Measurements from ENCODE around the gene PET117.
"Not testable (repeated sequence)": the region's sequence is repeated elsewhere in the genome, so short reads cannot be mapped to it uniquely, and the experiment has no call there.

PET117 gene

DNA sequence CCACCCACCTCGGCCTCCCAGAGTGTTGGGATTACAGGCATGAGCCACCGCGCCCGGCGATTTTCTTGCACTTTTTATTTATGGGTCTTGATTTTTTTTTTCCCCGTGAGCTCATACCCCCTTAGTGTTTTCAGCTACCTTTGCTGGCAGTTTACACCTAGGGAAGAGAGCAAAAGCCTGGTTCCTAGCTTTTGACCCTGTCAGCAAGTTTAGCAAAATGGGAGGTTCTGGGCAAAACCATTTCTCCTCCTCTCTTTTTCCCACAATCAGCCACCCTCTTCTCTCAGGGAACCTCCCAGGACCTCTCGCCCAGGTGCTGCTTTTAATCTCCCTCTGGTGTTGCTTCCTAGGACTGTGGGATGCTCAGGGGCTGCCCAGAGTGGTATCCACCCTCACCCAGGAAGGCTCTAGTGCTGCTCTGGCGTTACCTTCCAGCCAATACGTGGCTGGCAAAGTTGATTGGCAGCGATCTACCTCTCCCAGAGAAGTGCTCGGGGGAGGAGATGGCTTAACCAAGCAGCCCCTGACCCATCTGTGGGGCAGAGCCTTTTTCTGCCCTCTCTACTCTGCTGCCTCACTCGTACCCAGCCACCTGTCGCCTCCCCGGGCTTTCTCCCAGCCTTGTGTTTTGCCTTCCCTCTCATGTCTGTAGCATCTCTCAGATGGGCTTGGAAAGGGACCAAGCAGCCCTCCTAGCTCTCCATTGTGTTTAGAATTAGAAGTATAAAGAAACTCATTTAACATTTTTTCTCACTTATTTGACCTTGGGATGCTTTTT is 37.4 kb downstream of the PET117 start (continued):
- TF ChIP-seq, protein P1, sequence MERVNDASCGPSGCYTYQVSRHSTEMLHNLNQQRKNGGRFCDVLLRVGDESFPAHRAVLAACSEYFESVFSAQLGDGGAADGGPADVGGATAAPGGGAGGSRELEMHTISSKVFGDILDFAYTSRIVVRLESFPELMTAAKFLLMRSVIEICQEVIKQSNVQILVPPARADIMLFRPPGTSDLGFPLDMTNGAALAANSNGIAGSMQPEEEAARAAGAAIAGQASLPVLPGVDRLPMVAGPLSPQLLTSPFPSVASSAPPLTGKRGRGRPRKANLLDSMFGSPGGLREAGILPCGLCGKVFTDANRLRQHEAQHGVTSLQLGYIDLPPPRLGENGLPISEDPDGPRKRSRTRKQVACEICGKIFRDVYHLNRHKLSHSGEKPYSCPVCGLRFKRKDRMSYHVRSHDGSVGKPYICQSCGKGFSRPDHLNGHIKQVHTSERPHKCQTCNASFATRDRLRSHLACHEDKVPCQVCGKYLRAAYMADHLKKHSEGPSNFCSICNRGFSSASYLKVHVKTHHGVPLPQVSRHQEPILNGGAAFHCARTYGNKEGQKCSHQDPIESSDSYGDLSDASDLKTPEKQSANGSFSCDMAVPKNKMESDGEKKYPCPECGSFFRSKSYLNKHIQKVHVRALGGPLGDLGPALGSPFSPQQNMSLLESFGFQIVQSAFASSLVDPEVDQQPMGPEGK (CRISPR knock-in tag; IDR thresholded peaks at IDR 0.05; ENCODE audit: borderline replicate concordance) = no peak
- TF ChIP-seq ARNTL (CRISPR knock-in tag; IDR thresholded peaks at IDR 0.05; ENCODE audit: borderline replicate concordance, low read depth) = no peak
- TF ChIP-seq ZNF565 (CRISPR knock-in tag; conservative IDR thresholded peaks at IDR 0.05; ENCODE audit: low read depth) = no peak
- no peak for TF ChIP-seq BACH2 (CRISPR knock-in tag; IDR thresholded peaks at IDR 0.05; ENCODE audit: borderline replicate concordance)
- TF ChIP-seq, protein P2, sequence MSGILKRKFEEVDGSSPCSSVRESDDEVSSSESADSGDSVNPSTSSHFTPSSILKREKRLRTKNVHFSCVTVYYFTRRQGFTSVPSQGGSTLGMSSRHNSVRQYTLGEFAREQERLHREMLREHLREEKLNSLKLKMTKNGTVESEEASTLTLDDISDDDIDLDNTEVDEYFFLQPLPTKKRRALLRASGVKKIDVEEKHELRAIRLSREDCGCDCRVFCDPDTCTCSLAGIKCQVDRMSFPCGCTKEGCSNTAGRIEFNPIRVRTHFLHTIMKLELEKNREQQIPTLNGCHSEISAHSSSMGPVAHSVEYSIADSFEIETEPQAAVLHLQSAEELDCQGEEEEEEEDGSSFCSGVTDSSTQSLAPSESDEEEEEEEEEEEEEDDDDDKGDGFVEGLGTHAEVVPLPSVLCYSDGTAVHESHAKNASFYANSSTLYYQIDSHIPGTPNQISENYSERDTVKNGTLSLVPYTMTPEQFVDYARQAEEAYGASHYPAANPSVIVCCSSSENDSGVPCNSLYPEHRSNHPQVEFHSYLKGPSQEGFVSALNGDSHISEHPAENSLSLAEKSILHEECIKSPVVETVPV (CRISPR knock-in tag; IDR thresholded peaks at IDR 0.05) = no peak

DNA sequence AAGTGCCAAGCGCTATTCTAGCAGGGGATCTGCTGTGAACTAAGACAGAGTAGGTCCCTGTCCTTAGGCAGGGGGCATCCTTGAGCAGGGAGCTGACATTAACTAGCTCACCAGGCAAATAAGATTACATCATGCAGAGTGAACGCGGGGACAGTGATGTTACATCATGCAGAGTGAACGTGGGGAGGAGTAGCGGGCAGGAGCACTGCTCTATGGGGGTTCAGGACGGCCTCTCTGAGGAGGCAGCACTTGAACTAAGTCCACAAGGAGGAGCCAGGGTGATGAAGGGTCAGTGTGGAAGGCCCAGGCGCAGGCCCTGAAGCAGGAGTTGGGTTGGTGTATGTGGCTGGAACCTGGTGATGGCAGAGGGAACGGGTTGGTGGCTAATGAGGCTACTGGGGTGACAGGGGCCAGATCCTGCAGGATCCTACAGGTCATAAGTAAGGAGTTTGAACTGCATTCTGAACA is 38.7 kb downstream of the PET117 start:
- no peak for ATAC-seq
- no peak for TF ChIP-seq ZFP30 (CRISPR knock-in tag; IDR thresholded peaks at IDR 0.05)
- TF ChIP-seq OSR1 (CRISPR knock-in tag; IDR thresholded peaks at IDR 0.05) = no peak
- TF ChIP-seq, protein P3, sequence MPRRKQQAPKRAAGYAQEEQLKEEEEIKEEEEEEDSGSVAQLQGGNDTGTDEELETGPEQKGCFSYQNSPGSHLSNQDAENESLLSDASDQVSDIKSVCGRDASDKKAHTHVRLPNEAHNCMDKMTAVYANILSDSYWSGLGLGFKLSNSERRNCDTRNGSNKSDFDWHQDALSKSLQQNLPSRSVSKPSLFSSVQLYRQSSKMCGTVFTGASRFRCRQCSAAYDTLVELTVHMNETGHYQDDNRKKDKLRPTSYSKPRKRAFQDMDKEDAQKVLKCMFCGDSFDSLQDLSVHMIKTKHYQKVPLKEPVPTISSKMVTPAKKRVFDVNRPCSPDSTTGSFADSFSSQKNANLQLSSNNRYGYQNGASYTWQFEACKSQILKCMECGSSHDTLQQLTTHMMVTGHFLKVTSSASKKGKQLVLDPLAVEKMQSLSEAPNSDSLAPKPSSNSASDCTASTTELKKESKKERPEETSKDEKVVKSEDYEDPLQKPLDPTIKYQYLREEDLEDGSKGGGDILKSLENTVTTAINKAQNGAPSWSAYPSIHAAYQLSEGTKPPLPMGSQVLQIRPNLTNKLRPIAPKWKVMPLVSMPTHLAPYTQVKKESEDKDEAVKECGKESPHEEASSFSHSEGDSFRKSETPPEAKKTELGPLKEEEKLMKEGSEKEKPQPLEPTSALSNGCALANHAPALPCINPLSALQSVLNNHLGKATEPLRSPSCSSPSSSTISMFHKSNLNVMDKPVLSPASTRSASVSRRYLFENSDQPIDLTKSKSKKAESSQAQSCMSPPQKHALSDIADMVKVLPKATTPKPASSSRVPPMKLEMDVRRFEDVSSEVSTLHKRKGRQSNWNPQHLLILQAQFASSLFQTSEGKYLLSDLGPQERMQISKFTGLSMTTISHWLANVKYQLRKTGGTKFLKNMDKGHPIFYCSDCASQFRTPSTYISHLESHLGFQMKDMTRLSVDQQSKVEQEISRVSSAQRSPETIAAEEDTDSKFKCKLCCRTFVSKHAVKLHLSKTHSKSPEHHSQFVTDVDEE (CRISPR knock-in tag; IDR thresholded peaks at IDR 0.05) = no peak
- TF ChIP-seq ZC3H10 (CRISPR knock-in tag; IDR thresholded peaks at IDR 0.05) = no peak
- no peak for TF ChIP-seq TCF4 (CRISPR knock-in tag; IDR thresholded peaks at IDR 0.05; ENCODE audit: borderline replicate concordance)

DNA sequence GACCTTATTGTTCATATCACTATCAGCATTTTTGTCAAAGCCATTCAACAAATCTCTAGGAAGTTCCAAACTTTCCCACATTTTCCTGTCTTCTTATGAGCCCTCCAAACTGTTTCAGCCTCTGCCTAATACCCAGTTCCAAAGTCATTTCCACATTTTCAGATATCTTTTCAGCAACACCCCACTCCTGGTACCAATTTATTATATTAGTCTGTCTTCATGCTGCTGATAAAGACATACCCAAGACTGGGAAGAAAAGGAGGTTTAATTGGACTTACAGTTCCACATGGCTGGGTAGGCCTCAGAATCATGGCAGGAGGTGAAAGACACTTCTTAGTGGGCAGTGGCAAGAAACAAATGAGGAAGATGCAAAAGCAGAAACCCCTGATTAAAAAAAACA is 42.7 kb downstream of the PET117 start:
- not testable (repeated sequence) for ATAC-seq

DNA sequence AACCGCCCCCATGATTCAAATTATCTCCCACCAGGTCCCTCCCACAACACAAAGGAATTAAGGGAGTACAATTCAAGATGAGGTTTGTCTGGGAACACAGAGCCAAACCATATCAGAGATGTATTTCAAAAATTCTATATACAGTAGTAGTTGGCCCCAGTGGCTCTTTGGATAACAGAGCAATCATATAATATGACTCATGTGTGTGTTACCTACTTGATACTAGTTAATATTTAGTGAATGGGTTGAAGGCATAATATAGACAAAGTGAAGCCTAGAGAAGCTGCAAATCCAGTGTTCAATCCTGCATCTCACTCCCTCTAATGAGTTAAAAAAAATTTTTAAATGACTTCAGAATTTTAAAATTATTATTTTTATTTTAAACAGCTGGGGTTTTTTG is 43.2 kb downstream of the PET117 start:
- TF ChIP-seq BACH2 (CRISPR knock-in tag; IDR thresholded peaks at IDR 0.05; ENCODE audit: borderline replicate concordance) (no peak), CSDC2 (CRISPR knock-in tag; IDR thresholded peaks at IDR 0.05) (no peak), GLIS3 (CRISPR knock-in tag; IDR thresholded peaks at IDR 0.05) (no peak), OSR1 (CRISPR knock-in tag; IDR thresholded peaks at IDR 0.05) (no peak), ARNTL (CRISPR knock-in tag; IDR thresholded peaks at IDR 0.05; ENCODE audit: borderline replicate concordance, low read depth) (no peak), TOX (CRISPR knock-in tag; IDR thresholded peaks at IDR 0.05; ENCODE audit: borderline replicate concordance) (no peak), ZNF70 (CRISPR knock-in tag; IDR thresholded peaks at IDR 0.05) (no peak), RARB (CRISPR knock-in tag; IDR thresholded peaks at IDR 0.05) (no peak), SNAI2 (CRISPR knock-in tag; IDR thresholded peaks at IDR 0.05) (no peak), ZNF565 (CRISPR knock-in tag; conservative IDR thresholded peaks at IDR 0.05; ENCODE audit: low read depth) (no peak), ZFP30 (CRISPR knock-in tag; IDR thresholded peaks at IDR 0.05) (no peak), PPARA (CRISPR knock-in tag; IDR thresholded peaks at IDR 0.05; ENCODE audit: borderline replicate concordance) (no peak), ZC3H10 (CRISPR knock-in tag; IDR thresholded peaks at IDR 0.05) (no peak)
- TF ChIP-seq, protein P1 (CRISPR knock-in tag; IDR thresholded peaks at IDR 0.05; ENCODE audit: borderline replicate concordance) = no peak
- TF ChIP-seq, protein P3 (CRISPR knock-in tag; IDR thresholded peaks at IDR 0.05) = no peak
- TF ChIP-seq, protein P2 (CRISPR knock-in tag; IDR thresholded peaks at IDR 0.05) = no peak

More for the DNA sequence above, 43.2 kb downstream of the PET117 start:
- ATAC-seq = no peak
